Embryonic facial prominence (tissue), 1 donor: ENCODE measurements around the gene RNF123.
"Not testable (repeated sequence)": the region's sequence is repeated elsewhere in the genome, so short reads cannot be mapped to it uniquely, and the experiment has no call there.

ENCODE experiments used
- DNase-seq: peaks from one replicate; pipeline ENCODE4 v3.0.0-alpha.2; 2016; ENCODE audit errors: extremely low spot score

Gene RNF123

DNA sequence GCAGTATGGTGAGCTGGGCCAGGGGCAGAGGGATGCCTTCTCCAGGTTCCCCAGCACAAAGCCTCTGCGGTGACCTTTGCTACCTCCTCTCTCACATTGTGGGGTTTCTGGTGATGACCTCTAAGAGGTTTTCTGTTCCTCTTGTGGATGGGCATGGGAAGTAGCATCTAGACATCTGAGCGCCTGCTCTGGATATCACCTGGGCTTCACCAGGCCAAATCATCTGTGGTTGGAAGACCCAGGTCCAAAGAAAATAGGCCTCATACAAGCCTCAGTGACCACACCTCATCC is 8.2 kb upstream of the RNF123 start:
- DNase-seq = no peak

DNA sequence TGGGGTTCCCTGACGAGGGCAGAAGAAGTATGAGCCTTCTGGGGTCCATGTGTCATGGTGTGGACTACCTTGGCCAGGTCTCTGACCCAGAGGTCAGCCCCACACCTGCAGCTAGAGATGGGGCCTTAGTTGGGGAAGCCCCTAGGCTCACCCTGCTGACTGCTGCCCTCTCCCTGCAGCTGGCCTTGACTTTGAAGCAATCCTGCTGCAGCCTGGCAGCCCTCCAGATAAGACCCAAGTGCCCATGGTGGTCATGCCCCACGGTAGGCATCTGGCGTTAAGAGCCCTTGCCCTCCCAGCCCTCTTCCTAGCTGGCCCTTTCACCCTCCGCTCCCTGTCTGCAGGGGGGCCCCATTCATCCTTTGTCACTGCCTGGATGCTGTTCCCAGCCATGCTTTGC is 7.8 kb upstream of the RNF123 start:
- DNase-seq = no peak

DNA sequence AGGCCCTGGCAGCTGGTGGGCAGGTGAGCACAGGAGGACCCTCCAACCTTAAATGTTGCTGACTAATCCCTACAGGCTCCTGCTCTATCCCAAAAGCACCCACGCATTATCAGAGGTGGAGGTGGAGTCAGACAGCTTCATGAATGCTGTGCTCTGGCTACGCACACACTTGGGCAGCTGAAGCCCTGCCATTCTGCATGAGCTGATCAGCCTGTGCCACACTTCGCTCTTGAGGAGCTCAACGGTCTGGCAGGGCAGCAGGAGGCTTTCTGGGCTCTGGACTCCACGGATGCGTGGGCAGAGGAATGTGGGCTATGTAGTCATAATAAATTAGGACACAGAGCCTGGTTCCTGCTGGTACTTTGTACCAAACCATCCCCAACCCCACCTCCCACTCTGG is 6.2 kb upstream of the RNF123 start:
- DNase-seq = no peak

DNA sequence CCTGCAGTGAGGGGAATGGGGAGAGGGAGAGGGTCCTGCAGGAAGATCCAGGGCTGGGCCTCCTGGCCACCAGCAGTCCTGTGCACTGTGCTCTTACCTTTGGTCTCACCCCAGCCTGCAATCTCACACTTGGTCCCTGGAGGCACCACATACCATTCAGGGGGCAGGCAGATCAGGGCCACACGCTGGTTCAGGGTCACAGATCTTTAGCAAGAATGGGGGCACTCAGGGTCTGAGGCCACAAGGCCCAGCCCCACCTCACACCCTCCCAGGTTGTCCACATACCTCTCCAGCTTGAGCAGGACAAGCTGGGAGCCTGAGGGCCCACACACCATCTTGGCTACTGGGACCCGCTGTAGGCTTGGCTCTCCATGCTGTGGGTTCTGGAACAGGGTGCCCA is 4.9 kb upstream of the RNF123 start:
- DNase-seq = not testable (repeated sequence)

DNA sequence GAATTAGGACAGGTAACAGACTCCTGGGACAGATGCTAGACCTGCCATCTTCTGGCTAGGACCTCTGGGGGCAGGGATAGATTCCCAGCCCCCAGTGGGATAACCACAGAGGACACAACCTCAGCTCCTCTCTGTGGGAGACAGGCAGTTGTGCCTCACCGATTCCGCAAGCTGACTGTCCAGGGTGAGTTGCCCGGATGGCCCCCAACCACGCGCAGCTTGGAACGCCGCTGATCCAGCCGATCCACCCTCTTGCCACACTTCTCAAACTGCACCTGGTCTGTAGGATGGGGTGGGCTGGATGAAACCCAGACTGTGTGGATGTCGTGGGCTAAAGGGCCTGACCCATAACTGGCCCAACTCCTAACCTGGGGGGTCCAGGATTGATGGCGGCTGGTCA is 4.3 kb upstream of the RNF123 start:
- DNase-seq = not testable (repeated sequence)

DNA sequence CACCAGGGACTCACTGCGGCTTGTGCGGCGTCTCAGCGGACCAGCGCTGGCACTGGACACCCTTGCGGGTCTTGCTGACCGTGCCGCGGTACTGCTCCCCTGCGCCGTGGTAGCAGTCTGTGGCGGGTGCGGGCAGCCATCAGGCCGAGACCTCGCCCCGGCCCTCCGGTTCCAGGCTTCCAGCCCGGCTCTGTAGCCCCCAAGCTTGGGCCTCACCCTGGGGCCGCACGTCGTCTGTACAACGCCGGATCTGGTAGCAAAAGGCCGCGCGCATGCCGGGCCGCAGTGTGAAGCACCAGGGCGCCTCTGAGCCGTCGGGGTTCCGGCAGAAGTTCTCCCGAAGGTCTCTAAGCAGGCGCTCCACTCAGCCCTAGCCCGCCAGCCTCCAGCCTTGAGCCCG is 3.5 kb upstream of the RNF123 start:
- not testable (repeated sequence) for DNase-seq

DNA sequence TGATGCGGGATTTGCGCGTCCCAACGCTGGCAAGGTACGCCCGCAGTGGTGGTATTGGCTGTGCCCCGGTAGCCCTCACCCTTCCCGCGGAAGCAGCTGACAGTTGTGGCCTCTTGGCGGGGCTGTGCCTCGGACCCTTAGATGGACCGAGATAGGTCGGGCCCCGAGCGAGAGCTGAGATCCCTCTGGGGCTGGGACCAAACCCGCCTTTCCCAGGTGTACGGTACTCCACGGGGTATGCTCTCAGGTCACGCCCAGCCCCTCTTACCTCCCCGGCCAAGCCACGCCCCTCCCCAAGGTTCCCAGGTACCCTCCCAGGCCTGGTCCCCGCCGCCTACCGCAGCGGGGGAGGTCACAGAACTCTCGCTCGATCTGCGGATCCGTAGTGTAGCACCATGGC is 3.0 kb upstream of the RNF123 start:
- not testable (repeated sequence) for DNase-seq

DNA sequence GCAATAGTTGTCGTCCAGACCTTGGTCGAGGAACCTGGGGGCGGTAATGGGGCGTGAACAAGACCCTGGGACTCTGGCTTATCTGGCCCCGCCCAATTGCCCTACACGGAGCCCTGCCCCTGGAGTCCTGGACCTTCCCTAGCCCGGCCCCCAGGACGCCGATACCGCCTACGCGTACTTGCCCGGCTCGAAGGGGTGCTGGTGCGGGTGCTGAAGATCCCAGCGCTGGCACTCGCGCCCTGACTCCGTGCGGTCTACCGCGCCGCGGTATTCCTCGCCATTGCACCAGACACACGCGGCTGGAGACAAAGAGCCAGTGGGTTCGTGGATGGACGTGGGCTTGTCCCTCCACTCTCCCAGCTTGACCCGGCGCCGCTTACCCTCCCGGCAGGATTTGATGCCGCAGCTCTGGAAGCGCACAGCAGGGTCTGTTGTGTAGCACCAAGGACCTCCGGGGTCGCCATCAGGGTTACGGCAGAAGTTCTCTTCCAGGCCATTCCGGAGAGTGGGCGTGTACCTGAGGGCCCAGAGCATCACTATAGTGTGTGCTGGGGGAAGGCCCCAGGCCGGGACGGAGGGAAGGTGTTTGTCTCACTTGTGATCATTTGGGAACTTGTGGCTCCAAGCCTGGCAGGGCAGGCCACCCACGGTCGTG is 2.5 kb upstream of the RNF123 start:
- DNase-seq = not testable (repeated sequence)

DNA sequence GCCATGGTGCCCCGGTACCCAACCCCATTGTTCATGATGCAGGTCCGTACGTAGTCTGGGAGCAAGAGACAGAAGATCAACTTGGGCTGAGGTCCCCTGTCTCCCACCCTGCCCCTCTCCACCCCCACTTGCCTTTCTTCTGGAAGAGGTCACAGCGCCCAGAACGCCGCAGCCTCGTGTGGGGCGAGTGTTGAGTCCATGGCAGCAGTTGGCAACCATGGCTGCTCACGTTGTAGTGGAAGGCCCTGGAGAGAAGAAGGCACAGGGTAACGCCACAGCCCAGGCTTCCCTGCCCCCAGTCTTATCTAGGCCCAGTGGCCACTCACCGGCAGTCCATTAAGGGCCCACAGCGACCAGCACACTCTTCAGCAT is 1.9 kb upstream of the RNF123 start:
- not testable (repeated sequence) for DNase-seq

- not testable (repeated sequence) for DNase-seq
These were observed 865 bp upstream of the RNF123 start for GRCh38 chr3:49688338-49689045.

DNA sequence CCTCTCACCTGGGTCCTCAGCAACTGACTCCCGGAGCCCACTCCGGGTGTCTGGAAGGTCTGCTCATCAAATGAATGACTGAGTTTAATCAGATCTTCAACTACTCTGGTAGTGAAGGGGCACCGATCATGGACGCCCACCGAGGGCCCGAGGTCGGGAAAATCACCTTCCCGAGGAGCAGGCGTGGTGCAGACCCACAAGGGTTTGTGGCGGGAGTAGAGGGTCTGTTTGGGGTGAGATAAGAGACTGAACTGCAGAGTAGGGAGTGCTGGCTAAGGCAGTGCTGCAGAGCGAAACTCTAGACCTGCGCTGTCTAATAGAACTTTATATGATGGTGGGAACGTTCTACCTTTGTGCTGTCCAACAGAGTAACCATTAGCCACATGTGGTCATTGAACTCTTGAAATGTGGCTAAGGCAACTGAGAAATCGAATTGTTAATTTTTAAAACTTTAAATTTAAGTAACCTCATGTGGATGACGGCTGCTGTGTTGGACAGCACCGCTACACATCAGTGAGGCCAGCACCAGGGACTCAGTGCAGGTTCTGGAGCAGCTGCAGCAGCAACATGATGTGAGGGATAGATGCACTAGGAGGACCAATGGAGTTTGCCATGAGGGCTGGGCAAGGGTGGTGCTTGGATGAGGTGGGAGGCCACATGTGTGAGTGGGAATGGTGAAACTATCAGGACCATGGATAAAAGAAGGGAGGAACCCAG is 709 bp downstream of the RNF123 start:
- not testable (repeated sequence) for DNase-seq

DNA sequence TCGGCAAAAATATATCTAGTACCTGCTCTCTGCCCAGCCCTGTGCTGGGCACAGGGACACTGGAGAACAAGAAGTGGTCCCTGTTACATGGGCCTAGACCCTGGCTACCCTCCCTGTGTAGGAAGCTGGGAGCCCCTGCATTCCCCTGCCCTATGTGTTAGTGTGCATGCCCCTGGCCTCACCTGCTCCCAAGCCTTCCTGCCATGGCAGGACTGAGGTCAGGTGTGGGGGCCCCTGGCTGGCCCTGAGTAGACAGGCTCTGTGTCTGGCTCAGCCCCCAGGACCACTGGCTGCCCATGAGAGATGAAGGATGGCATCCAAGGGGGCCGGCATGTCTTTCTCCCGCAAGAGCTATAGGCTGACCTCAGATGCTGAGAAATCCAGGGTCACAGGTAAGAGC is 1.5 kb downstream of the RNF123 start:
- DNase-seq = not testable (repeated sequence)

DNA sequence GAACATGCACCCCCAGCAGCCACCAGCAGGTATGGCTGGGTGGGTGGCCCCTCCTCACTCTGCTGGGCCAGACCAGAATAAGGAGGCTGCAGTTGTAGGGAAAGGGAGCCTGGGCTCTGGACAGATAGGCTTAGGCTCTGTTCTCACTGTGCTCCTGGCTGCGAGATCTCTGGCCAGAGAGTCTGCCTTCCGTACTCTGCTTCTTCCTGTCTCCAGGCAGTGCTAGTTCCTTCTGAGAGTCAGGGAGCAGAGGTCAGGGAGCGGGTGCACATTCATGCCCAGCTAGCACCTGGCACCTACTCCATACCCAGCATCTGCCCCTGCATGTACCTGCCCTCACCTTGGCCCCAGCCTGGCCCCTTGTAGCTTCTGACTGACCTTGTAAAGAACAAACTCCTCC is 2.1 kb downstream of the RNF123 start:
- DNase-seq = not testable (repeated sequence)

DNA sequence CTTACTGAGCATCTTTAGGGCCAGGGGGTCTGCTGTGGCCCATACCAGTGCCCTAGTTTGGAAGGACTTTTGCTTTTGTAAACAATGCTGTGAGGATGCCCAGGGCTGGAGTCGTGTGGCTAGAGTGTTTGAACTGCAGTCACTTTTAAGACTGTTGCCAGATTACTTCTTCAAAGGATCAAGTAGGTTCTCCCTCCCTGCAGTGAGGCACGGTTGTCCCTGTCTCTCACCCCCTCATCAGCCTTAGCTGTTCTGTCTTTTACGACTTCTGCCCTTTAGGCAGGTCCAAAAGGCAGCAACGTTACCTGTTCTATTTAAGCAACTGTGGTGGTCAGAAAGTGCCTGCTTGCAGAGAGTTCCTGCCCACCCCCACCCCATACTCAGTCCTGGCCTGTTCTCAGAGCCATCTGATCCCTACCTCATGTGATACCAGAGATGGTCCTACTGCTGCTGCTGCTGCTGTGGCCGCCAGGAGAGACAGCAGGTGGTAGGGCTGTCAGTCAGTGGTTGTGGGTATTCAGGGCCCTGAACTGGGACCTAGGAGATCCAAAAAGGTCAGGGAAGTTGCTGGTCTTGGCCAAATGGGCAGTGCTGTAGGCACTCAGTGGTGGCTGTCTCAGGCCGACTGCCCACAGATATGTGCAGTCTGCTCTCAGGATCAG is 5.2 kb downstream of the RNF123 start:
- DNase-seq = not testable (repeated sequence)

DNA sequence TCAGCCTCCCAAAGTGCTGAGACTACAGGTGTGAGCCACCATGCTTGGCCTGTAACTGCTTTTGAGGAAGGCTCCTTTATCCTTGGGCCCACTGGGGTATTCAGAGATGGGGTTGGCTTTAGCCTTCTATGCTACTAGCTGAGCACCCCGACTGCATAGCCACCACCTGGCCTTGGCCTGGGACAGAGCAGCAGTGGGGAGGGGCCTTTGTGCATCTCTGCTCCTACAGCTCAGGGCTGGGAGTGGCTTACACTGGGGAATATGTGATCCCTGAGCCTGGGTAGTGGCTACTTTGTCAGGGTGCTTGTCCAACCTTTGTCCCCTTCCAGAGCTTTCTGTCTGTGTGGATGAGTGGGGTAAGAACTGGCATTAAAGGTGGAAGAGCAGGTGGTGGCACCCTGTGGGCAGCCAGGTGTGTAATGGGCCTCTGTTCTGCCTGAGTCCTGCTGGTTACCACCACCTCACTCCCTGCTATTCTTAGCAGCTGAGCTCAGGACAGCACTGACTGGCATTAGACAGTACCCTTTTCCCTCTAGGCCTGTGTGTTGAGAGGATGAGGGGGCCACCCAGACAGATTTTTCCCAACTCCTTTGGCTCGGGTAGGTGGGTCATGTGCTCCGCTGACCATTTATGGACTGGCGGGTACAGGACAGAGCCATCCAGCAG is 6.1 kb downstream of the RNF123 start:
- DNase-seq = not testable (repeated sequence)

- DNase-seq = no peak
These were observed 10.1 kb downstream of the RNF123 start for GRCh38 chr3:49699281-49699979.

DNA sequence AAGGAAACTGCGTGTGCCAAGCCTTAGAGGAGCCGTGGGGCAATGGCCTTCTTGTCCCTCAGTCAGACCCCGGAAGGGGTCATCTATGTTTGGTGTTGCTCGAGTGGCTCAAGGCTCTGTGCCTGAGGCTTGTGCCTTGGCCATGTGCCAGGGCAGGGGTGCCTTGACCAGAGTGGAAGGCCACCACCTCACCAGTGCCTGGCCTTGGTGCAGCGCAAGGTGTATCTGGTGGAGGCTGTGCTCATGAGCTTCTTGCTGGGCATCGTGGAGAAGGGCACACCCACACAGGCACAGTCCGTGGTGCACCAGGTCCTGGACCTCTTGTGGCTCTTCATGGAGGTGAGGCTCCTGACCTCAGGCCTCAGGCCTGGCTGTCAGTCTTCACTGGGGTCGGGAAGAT is 10.7 kb downstream of the RNF123 start:
- DNase-seq = no peak

GRCh38 chr3:49700453-49701128 is 11.2 kb downstream of the RNF123 start:
- DNase-seq = no peak

DNA sequence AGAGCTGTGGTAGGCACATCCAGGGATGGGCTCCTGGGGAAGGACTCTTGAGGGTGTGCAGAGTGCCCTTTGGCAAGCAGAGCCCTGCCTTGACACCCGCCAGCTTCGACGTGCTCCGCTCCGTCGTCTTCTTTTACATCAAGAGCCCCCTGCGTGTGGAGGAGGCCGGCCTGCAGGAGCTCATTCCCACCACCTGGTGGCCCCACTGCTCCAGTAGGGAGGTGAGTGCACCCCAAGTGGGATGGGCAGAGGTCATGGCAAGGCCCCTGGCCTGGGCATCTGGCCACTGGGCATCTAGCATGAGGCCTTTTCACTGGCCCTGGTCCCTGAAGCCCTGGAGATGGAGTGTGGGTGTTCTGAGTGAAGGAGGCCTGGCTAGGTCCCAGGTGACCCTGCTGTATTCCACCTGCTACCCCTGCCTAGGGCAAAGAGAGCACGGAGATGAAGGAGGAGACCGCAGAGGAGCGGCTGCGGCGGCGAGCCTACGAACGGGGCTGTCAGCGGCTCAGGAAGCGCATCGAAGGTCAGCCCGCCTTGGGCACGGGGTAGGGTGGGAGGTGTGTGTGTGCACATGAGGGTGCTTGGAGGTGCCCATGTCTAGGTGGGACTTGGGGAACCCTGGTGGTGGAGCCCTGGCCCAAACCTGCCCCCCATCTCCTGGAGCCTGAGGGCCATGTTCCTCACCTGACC is 12.2 kb downstream of the RNF123 start:
- DNase-seq = no peak

GRCh38 chr3:49702672-49703071 is 13.3 kb downstream of the RNF123 start:
- DNase-seq = no peak
